ENCODE results near the gene FOSL2.

FOSL2 gene

GRCh38 chr2:28397043-28397381 is 4.4 kb downstream of the FOSL2 start:
- no peak for DNase-seq

- DNase-seq: no peak
Measured at GRCh38 chr2:28398101-28398834, 5.6 kb downstream of the FOSL2 start.

GRCh38 chr2:28399289-28399688 is 6.6 kb downstream of the FOSL2 start:
- no peak for DNase-seq

GRCh38 chr2:28399956-28400355 is 7.3 kb downstream of the FOSL2 start:
- no peak for DNase-seq

GRCh38 chr2:28400419-28400818 is 7.8 kb downstream of the FOSL2 start:
- DNase-seq: no peak

- DNase-seq: no peak
Measured at GRCh38 chr2:28400921-28401320, 8.3 kb downstream of the FOSL2 start.

- no peak for DNase-seq
Measured at GRCh38 chr2:28401411-28401810, 8.8 kb downstream of the FOSL2 start.

GRCh38 chr2:28401948-28402550 is 9.4 kb downstream of the FOSL2 start:
- no peak for DNase-seq

- no peak for DNase-seq
Measured at GRCh38 chr2:28403370-28403956, 10.8 kb downstream of the FOSL2 start.

GRCh38 chr2:28404086-28404485 is 11.4 kb downstream of the FOSL2 start:
- DNase-seq: no peak

GRCh38 chr2:28405537-28405936 is 12.9 kb downstream of the FOSL2 start:
- DNase-seq: no peak

- no peak for DNase-seq
Measured at GRCh38 chr2:28406276-28407096, 13.8 kb downstream of the FOSL2 start.

GRCh38 chr2:28407131-28407975 is 14.7 kb downstream of the FOSL2 start:
- DNase-seq: no peak

GRCh38 chr2:28407976-28408690 is 15.5 kb downstream of the FOSL2 start:
- no peak for DNase-seq

- DNase-seq: no peak
Measured at GRCh38 chr2:28408764-28409599, 16.3 kb downstream of the FOSL2 start.

- DNase-seq: no peak
Measured at GRCh38 chr2:28411166-28411755, 18.6 kb downstream of the FOSL2 start.

GRCh38 chr2:28411956-28412609 is 19.4 kb downstream of the FOSL2 start:
- DNase-seq: no peak

- no peak for DNase-seq
Measured at GRCh38 chr2:28412625-28413151, 20.0 kb downstream of the FOSL2 start.

- no peak for DNase-seq
Measured at GRCh38 chr2:28413152-28413898, 20.7 kb downstream of the FOSL2 start.
